Keratinocyte (primary cell): ENCODE results near the gene CEBPZ.

ENCODE experiments used
- CTCF ChIP-seq, 3 experiments: IDR thresholded peaks in 1 of 3; conservative IDR thresholded peaks in 1 of 3; optimal IDR thresholded peaks in 1 of 3; 2 replicates in 2 of 3; 3 replicates in 1 of 3; pipeline versions ENCODE3 to v1.5.1; 2011; ENCODE audit warnings: low read length in 3 of 3, mild to moderate bottlenecking in 3 of 3, moderate library complexity in 2 of 3, control low read depth in 1 of 3, inconsistent platforms in 1 of 3; ENCODE audit not compliant: insufficient read depth in 2 of 3; ENCODE audit errors: extremely low read depth in 1 of 3
- EZH2 ChIP-seq: IDR thresholded peaks from one replicate; pipeline ENCODE4 v1.6.1; 2012; ENCODE audit warnings: inconsistent platforms, mild to moderate bottlenecking, low read length, moderate library complexity

GRCh38 chr2:37156071-37156856 lies 75.1 kb downstream of the CEBPZ start:
- TF ChIP-seq CTCF (optimal IDR thresholded peaks at IDR 0.05 in 1 of 3, IDR thresholded peaks at IDR 0.05 in 1 of 3, conservative IDR thresholded peaks at IDR 0.05 in 1 of 3; ENCODE audit: extremely low read depth in 1 of 3, insufficient read depth in 2 of 3, low read length in 3 of 3) (no peak), EZH2 (no peak)
